ENCODE results near the gene KLHL7.
A peak's percentile ranks its signal among the peaks of the same experiment; 100 is the strongest.
"Not testable (repeated sequence)": the region's sequence is repeated elsewhere in the genome, so short reads cannot be mapped to it uniquely, and the experiment has no call there.

KLHL7 gene

DNA sequence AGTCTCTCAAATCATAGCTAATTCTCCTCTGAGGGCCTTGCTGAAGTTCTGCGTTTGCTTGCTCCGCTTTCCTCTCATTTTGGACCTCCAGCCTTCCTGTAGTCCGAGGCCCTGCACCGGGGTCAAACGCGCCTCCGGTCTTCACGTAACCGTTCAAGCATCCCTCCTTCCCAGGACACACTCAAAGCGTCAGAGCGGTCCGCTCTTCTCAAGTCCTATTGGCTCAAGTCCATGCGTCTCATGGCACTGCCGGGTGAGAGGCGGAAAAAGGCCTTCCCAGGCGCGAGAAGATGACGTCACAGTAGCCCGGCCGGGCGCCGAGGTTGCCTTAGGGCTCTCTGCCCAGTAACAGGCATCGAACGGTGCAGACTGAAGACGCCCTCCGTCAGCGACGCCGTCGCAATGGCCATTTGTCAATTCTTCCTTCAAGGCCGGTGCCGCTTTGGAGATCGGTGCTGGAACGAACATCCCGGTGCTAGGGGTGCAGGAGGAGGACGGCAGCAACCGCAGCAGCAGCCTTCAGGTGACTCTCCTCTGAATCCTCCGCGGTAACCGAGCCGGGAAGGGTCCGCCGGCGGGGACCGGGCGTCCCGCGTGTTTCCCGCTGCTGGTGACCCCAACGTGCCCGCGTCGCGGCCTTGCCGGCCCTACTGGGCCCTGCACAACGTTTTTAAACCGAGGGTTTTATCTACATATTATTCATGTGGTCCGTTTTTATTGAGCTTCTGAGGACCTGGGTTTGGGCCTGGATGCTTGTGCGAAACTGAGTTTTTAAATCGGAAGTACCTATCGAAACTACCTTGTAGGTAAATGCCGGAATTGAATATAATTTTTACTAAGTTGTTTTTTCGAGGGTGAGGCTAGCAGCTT is 76.3 kb downstream of the KLHL7 start, which contains the start of gene NUP42:
NUP42 (plus strand) TSS at position 365 of the 870 bp plus-strand sequence; CDS start at position 403, 38 bp downstream.
- DNase-seq (ENCODE audit: low read depth in 2 of 3, low spot score in 2 of 3), result peak; percentile 92 to 98 (median 92)

DNA sequence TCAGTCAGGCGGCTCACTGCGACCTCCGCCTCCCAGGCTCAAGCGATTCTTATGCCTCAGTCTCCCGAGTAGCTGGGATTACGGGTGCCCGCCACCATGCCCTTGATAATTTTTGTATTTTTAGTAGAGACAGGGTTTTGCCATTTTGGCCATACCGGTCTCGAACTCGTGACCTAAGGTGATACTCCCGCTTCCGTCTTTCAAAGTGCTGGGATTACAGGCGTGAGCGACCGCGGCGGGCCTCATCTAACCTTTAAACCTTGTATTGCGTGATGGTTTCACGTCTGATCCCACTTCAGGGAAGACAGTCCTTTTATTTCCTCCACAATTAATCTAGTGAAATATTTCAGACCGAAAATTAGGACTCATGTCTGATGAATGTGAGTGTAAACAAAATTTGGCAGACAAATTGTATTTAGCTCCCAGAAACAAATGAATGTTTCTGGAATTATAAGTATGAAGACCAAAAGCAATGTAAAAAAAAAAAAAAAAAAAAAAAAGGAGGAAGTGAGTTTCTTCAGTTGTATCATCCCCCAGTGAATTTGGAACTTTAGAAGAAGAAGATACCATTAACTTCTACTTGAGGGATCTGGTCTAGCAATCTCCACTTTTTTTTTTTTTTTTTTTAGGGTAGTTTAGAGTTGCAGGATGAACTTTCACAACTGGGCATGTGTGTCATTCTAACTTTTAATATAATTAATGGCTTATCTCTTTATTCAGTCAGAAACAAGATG is 77.9 kb downstream of the KLHL7 start:
- no peak for DNase-seq (ENCODE audit: low read depth in 2 of 3, low spot score in 2 of 3)

DNA sequence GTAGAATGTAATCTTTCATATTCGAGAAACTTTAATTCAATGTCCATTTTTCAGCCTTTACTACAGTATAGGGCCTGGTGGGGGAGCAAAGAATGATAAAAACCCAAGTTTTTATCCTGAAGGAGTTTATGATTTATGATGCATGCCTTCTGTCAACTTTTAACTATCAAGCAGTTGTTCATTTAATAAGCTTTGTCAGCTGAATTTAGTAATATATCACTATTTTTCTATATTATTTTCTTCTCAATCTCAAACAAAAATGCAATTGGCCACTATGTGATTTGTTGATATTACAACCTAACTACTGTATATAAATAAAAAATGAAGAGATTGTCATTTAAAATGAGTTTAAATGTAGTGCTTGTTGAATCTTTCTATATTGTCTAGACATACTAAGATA is 78.7 kb downstream of the KLHL7 start:
- no peak for DNase-seq (ENCODE audit: low read depth in 2 of 3, low spot score in 2 of 3)

DNA sequence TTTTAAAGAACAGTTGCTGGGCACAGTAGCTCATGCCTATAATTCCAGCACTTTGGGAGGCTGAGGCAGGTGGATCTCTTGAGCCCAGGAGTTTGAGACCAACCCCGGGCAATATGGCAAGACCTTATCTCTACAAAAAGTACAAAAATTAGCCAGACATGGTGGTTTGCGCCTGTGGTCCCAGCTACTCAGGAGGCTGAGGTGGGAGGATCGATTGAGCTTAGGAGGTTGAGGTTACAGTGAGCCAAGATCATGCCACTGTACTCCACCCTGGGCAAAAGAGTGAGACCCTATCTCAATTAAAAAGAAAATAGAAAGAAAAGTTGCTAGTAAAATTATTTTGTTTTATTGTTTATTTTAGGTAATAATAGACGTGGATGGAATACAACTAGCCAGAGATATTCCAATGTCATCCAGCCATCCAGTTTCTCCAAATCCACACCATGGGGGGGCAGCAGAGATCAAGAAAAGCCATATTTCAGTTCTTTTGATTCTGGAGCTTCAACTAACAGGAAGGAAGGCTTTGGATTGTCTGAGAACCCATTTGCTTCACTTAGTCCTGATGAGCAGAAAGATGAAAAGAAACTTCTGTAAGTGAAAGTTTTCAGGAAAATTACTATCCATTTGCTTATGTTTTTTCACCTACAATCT is 79.2 kb downstream of the KLHL7 start:
- no peak for DNase-seq (ENCODE audit: low read depth in 2 of 3, low spot score in 2 of 3)

DNA sequence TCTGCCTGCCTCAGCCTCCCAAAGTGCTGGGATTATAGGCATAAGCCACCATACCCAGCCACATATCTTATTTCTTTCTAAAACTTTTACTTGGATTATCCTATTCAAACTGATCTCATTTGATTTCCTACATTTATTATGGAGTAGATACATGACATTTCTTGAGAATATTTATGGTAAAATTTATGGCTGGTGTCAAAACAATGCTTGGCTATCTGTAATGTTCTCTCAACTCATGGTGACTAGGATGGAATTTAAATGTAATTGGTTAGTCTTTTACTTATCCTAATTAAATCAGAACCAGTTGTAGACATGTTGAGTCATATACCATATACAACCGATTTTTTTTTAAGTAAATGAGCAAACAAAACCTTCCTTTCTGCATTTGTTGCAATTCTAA is 80.4 kb downstream of the KLHL7 start:
- DNase-seq (ENCODE audit: low read depth in 2 of 3, low spot score in 2 of 3), result no peak

DNA sequence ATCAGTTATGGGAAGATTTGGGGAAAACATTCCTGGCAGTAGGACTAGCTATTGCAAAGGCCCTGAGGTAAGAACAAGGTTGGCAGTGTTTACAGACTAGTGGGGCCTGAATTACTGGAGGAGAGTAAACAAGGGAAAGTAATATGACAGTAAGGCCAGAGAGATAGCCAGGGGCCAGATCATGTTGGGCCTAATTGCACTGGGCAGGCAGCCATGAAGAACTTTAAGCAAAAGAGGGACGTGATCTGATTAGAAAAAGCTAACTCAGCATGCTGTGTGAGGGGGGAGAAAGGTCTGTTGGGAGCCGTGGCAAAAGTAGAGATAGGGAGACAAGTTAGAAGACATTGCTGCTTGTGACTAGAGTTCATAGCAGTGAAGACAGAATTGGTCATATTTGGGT is 85.4 kb downstream of the KLHL7 start:
- DNase-seq (ENCODE audit: low read depth in 2 of 3, low spot score in 2 of 3), result no peak

DNA sequence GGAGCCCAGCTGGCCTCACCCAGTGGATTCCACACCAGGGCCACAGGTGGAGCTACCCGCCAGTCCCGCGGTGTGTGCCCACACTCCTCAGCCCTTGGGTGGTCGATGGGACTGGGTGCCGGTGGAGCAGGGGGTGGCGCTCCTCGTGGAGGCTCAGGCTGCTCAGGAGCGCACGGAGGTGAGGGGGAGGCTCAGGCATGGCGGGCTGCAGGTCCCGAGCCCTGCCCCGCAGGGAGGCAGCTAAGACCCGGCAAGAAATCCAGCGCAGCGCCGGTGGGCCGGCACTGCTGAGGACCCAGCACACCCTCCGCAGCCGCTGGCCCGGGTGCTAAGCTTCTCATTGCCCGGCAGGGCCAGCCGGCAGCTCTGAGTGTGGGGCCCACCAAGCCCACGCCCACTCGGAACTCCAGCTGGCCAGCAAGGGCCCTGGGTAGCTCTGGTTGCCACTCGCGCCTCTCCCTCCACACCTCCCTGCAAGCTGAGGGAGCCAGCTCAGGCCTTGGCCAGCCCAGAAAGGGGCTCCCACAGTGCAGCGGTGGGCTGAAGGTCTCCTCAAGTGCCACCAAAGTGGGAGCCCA is 88.2 kb downstream of the KLHL7 start:
- DNase-seq (ENCODE audit: low read depth in 2 of 3, low spot score in 2 of 3), result not testable (repeated sequence)

DNA sequence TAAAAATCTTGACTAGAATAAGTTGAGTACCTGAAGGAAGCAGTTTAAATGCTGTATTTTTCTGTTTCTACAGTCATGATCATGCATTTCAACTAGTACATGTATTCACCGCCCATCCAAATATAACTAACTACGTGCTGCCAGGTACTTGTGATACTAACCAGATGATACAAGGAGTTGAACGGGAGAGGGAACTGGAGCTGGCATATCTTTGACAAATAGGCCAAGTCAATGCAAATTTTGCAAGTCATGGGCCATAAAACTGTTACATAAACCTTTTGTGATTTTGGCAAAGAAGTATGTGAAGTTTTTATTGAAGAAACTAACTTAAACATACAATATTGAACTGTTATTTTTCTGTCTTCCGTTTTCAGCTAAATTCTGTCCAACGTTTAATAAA is 90.7 kb downstream of the KLHL7 start:
- no peak for DNase-seq (ENCODE audit: low read depth in 2 of 3, low spot score in 2 of 3)

DNA sequence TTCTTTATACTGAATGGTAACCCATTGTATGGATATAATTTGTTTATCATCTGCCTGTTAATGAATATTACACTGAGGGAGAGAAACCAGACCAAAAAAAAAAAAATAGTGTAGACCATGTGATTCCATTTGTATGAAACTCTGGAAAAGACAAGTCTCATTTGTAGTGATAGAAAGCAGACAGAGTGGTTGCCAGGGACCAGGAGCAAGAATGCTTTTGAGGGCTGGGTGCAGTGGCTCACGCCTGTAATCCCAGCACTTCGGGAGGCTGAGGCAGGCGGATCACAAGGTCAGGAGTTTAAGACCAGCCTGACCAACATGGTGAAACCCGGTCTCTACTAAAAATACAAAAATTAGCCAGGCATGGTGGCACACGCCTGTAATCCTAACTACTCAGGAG is 92.2 kb downstream of the KLHL7 start:
- DNase-seq (ENCODE audit: low read depth in 2 of 3, low spot score in 2 of 3), result not testable (repeated sequence)

DNA sequence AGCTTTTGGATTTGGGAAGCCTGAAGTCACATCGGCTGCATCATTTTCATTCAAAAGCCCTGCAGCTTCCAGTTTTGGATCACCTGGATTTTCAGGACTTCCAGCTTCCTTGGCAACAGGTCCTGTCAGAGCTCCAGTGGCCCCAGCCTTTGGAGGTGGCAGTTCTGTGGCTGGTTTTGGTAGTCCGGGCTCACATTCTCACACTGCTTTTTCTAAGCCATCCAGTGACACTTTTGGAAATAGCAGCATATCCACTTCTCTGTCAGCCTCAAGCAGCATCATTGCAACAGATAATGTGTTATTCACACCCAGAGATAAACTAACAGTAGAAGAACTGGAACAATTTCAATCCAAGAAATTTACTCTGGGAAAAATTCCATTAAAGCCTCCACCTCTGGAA is 94.7 kb downstream of the KLHL7 start:
- no peak for DNase-seq (ENCODE audit: low read depth in 2 of 3, low spot score in 2 of 3)

DNA sequence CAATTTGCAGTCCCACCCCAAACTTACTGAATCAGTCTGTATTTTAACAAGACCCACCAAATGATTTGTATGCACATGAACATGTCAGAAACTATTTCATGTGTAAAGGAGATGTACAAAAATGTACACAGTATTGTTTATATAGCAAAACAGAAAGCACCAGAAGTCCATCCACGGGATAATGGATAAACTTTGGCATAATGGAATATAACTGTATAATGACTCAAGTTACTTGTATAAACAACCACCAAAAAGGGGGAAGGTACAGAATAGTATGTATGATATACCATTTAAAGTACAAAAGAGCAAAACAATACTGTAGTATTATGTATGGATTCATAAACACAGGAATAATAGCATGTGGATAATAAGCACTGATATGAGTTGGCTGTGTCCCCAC is 98.7 kb downstream of the KLHL7 start:
- DNase-seq (ENCODE audit: low read depth in 2 of 3, low spot score in 2 of 3), result no peak

DNA sequence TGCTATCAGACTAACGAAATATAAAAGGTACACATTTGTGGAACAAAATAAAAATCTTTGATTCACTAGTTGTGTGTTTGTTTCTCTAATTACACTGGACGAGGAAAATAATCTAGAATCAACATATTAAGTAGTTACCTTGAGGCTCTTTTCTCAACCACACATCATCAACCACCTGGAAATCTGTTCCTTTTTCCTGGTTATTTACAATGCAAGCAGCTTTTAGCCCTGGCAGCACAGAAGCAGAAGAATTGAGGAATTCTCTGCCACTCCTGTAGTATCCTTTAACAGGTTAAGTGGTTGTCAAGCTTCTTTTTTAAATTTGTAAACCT is 100.0 kb downstream of the KLHL7 start:
- DNase-seq (ENCODE audit: low read depth in 2 of 3, low spot score in 2 of 3), result no peak

DNA sequence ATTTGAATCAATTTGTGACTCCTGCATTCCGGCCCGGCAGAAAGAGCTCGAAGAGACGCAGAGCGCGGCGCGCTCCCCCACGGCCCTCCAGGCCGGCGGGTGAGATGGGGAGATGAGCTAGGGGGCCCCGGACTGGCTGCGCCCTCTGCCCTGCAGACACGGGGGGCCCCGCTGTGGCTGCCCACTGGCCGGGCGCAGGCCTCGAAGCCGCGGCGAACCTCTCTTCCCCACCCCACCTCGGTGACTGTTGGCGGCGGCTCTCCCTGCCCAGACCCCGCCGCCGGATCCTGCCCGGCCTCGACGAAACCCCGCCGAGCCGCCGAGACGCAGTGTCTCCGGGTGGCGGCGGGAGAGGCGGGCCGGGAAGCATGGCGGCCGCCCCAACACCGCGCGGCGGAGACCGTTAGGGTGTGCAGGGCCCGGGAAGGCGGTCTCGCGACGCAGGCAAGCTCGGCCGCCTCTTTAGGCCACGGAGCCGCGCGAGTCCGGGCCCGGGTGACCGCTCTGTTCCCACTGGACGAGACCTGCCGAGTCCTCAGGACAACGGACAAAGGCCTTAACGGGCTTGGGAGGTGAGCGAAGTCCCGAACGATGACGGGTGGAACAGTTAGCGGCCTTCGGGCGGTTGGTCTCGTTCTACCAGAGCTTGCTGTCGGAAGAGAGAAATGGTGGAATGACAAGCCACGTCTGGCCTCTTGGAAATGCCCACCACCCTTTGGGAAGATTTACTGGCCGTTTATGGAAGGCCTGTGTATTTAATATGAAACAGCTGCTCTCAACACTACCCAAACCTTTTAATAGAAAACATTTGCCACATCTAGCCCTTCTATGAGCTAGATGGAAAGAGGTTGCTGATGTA is 100.6 kb downstream of the KLHL7 start:
- DNase-seq (ENCODE audit: low read depth in 2 of 3, low spot score in 2 of 3), result no peak

DNA sequence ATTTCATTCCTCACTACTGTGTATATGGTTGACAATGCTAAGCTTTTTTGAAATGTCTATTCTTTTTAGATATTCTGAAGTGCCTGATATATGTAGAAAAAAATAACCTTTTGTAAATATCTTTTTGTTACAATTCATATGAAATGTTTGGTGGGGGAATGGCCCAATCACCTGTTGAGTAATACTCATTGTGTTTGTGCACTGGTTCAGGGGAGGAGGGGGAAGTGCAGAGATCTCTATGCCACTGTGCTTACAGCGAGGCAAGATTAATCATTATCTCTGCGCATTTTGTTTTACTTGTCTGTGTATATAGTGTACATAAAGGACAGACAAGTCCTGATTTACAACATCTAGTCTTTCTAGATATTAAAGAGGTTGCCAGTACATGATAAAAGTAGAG is 101.4 kb downstream of the KLHL7 start:
- no peak for DNase-seq (ENCODE audit: low read depth in 2 of 3, low spot score in 2 of 3)

DNA sequence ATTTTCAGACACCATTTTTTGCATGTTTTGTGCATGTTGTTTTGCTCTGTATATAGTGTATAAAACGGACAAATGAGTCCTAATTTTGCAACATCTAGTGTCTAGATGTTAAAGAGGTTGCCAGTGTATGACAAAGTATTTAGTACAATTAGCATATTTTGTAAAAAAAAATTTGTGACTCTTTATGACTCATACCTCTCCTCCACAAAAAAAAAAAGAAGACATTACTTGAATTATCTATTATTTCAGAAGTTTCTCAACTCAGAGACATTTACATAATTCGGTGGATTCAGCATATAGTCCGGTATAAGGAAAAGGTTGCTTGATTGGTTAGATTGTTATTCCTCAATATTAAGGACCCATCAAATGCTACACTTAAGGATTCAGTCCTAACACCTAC is 102.3 kb downstream of the KLHL7 start:
- DNase-seq (ENCODE audit: low read depth in 2 of 3, low spot score in 2 of 3), result no peak

DNA sequence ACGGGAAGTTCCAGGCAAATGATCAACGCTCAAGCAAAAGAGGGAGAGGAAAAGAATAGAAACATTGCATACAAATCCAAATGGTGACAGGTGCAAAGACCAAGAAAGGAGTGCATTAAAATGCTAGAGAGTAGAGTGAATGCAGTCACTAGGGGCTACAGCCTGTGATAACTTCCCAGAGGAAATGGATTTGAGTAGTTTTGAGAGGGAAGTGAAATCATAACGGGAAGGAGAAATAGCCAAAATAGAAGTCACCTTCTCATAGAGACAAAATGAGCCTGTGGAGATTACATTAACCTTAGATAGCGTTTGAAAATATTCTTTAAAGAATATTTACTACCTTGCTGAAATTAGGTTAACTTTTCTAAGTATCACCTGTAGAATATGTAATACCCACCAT is 102.7 kb downstream of the KLHL7 start:
- no peak for DNase-seq (ENCODE audit: low read depth in 2 of 3, low spot score in 2 of 3)

DNA sequence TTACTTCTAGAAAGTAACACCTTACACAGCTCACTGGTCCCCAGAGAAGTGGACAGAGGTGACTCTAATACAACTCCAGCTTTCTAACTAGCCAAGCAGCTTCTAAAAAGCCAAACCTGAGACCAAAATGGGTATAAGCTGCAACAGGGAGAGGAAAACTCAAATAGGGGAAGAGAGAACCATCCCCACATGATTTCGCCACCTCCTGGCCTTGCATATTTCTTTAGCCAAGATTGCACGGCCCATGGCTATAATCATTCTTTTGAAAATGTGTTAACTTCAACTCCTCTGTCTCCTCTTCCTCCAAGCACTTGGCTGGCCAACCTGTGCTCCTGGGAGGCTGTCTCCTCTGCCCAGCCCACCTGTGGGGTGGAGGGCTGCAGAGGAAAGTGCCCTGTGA is 104.9 kb downstream of the KLHL7 start:
- DNase-seq (ENCODE audit: low read depth in 2 of 3, low spot score in 2 of 3), result no peak

DNA sequence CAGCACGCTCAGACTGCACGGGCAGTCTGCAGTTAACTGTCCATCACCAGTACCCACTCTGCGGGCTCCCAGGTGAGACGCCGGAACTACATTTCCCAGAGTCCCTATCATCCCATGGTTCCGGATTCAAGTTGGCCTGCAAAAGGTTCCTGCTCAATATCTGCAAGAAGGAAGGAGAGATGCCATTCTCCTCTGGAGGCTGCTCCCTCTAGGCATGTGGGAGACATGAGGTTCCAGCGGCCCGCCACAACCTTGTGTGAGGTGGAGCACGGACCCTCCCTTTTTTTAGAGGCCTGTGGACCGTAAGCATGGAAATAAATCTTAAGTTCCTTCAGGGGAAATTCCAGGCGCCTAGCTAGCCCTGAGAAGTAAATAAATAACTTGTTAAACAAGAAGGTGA is 106.0 kb downstream of the KLHL7 start:
- no peak for DNase-seq (ENCODE audit: low read depth in 2 of 3, low spot score in 2 of 3)

DNA sequence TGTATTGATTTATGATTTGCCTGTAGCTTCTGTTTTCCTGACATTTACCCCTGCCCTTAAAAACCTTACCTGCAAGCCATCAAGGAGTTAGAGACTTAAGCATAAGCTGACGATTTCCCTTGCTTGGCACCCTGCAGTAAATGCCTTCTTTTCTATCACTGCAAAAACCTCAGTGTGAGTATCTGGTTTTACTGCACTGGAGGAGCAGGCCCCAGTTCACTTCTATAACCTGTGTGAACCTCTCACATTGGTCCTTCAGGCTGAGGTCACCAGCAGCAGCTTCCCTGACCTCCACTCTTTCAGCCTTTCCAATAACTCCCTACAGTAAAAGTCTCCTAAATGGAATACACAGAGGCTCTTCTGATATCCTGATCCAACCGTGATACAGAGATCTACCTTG is 106.8 kb downstream of the KLHL7 start:
- DNase-seq (ENCODE audit: low read depth in 2 of 3, low spot score in 2 of 3), result no peak

DNA sequence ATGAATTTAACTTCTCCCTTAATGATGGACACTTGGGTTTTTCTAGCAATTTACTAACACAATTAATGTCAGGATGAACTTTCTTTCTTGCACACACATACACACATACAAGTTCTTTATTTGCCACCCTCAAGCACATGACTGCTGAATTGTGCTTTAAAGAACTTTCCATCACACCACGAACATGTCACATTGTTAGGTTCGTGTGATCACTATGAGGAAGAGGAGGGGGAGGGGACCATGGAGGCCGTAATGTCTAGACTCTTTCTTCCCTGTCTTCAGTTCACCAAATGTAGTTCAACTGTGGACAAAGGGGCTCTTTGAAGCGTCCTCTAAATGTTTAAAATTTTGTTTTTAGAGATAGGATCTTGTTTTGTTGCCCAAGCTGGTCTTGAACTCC is 107.3 kb downstream of the KLHL7 start:
- DNase-seq (ENCODE audit: low read depth in 2 of 3, low spot score in 2 of 3), result no peak

DNA sequence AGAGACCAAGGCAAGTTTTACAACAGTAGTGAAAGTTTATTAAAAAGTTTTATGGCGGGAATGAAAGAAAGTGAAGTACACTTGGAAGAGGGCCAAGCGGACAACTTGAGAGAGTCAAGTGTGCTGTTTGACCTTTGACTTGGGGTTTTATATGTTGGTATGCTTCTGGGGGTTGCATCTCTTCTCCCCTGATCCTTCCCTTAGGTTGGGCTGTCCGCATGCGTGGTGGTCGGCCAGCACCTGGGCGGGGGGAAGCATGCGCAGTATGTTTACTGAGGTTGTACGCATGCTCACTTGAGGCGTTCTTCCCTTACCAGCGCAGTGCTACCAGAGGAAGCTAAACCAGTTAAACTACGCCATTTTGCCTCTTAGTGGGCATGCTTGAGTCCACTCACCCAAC is 108.2 kb downstream of the KLHL7 start:
- DNase-seq (ENCODE audit: low read depth in 2 of 3, low spot score in 2 of 3), result no peak

All from activated CD8-positive, alpha-beta memory T cell treated with anti-CD3 and anti-CD28 coated beads for 48 hours (primary cell).